Stomach (tissue), 9 donors: ENCODE measurements around the gene AMN1. TPM values are rescaled to one million over a fixed set of nuclear protein-coding genes. Genes with fewer than 3 reads are reported as not detected.

Experiments used
- DNase-seq, 2 donors: peaks; one replicate each; pipeline versions ENCODE4 v3.0.0 to v3.0.0-alpha.2; 2013 to 2019
- H3K27ac ChIP-seq, 5 donors: fragments of 200-600 bp in 4 of 5; sonication (generic) in 4 of 5; one replicate each; pipeline ENCODE4 v1.5.1; 2013 to 2019; ENCODE audit warnings: mild to moderate bottlenecking in 1 of 5, moderate library complexity in 1 of 5
- H3K27me3 ChIP-seq, 3 donors: fragments of 200-600 bp; sonication (generic); one replicate each; pipeline ENCODE4 v1.5.1; 2017 to 2019; ENCODE audit warnings: mixed run types in 1 of 3
- H3K36me3 ChIP-seq, 4 donors: fragments of 200-600 bp; sonication (generic); 1 replicate in 3 of 4; 2 replicates in 1 of 4; pipeline ENCODE4 v1.5.1; 2016 to 2019
- H3K4me1 ChIP-seq, 4 donors: fragments of 200-600 bp; sonication (generic); one replicate each; pipeline ENCODE4 v1.5.1; 2016 to 2019
- H3K4me3 ChIP-seq, 4 donors: fragments of 200-600 bp; sonication (generic) in 3 of 4; one replicate each; pipeline ENCODE4 v1.5.1; 2016 to 2019; ENCODE audit warnings: mild to moderate bottlenecking in 1 of 4
- H3K9me3 ChIP-seq, 4 donors: fragments of 200-600 bp; sonication (generic); one replicate each; pipeline ENCODE4 v1.5.1; 2016 to 2019
- EP300 ChIP-seq: sonication (generic); formaldehyde crosslinking; IDR thresholded peaks from one replicate; pipeline ENCODE4 v1.6.1; 2017; ENCODE audit warnings: antibody characterized with exemption
- POLR2A ChIP-seq, 4 donors: fragments of 450-650 bp; IDR thresholded peaks; one replicate each; pipeline ENCODE4 v1.6.1; 2016; ENCODE audit warnings: antibody characterized with exemption in 4 of 4, control low read depth in 2 of 4, mild to moderate bottlenecking in 1 of 4, moderate library complexity in 1 of 4
- POLR2AphosphoS5 ChIP-seq, 3 donors: sonication (generic); formaldehyde crosslinking; IDR thresholded peaks; one replicate each; pipeline ENCODE4 v1.6.1; 2016; ENCODE audit warnings: antibody characterized with exemption in 3 of 3
- WGBS, 5 donors: extraction: QIAGEN DNeasy Blood & Tissue Kit in 3 of 5; methylation state at CpG; one replicate each; pipeline versions ENCODE4 v1.1.5 to v1.1.7; 2013 to 2018; 5-methylcytosine and 5-hydroxymethylcytosine counted together
- intact Hi-C: fragments of 100-400 bp; cut with DNase I; formaldehyde crosslinking; loops from one replicate; pipeline ENCODE4 v1.15.1; 2023; ENCODE audit warnings: low total_unique reads
- polyA plus RNA-seq, 3 donors: library from polyadenylated mRNA; stranded (reverse); fragments of 200-250 nt; gene quantifications; one replicate each; pipeline ENCODE4 v1.2.3, GENCODE V29; 2013
- total RNA-seq, 5 donors: library from RNA; depleted of rRNA; stranded (reverse); fragments of >200 nt; gene quantifications; one replicate each; pipeline versions ENCODE4 v1.1.0 to v1.2.3, GENCODE V29; 2014 to 2016
- TF ChIP-seq, protein P1 (sequence below), 7 experiments: fragments of 450-650 bp in 4 of 7; fragments of 200-600 bp in 3 of 7; sonication (generic) in 3 of 7; IDR thresholded peaks; one replicate each; pipeline ENCODE4 v1.5.1; 2016 to 2019; ENCODE audit warnings: antibody characterized with exemption in 7 of 7, control low read depth in 2 of 7, mild to moderate bottlenecking in 1 of 7
- donor health status: healthy with polysubstance abuse.
- donor health status: Bipolar disorder and iron deficiency.
- donor health status: healthy.

Gene AMN1
- total and polyA plus RNA-seq, 8 donors, result 2.9 to 131 (median 11.2) TPM; not detected in 1

- no peaks in the 10 kb centered on the region for H3K9me3 ChIP-seq
- H3K27me3 ChIP-seq, result no peaks in the 10 kb centered on the region
- intact Hi-C loops, result loop anchor here (10.0 kb wide), 1 partner anchor 659 kb away; no protein-coding TSS in a partner anchor
- H3K36me3 ChIP-seq, result no peaks in the 10 kb centered on the region
- no peak overlapping the region for H3K4me3 ChIP-seq
- no peak for DNase-seq
- TF ChIP-seq, protein P1, sequence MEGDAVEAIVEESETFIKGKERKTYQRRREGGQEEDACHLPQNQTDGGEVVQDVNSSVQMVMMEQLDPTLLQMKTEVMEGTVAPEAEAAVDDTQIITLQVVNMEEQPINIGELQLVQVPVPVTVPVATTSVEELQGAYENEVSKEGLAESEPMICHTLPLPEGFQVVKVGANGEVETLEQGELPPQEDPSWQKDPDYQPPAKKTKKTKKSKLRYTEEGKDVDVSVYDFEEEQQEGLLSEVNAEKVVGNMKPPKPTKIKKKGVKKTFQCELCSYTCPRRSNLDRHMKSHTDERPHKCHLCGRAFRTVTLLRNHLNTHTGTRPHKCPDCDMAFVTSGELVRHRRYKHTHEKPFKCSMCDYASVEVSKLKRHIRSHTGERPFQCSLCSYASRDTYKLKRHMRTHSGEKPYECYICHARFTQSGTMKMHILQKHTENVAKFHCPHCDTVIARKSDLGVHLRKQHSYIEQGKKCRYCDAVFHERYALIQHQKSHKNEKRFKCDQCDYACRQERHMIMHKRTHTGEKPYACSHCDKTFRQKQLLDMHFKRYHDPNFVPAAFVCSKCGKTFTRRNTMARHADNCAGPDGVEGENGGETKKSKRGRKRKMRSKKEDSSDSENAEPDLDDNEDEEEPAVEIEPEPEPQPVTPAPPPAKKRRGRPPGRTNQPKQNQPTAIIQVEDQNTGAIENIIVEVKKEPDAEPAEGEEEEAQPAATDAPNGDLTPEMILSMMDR (IDR thresholded peaks at IDR 0.05), result no peak
- TF ChIP-seq POLR2A (IDR thresholded peaks at IDR 0.05) (no peak), EP300 (no peak), POLR2AphosphoS5 (IDR thresholded peaks at IDR 0.05) (no peak)
- H3K27ac ChIP-seq, result no peak overlapping the region
- WGBS, 5 donors, result 56 to 76% (median 63%) methylated on average over 1 of the region's 1 CpG
- H3K4me1 ChIP-seq, result peaks cover 14 to 30% (median 20%) of the 10 kb centered on the region in 4 donors
Observed at GRCh38 chr12:31655792-31656191, 73.0 kb downstream of the AMN1 start.

- no peak overlapping the region for H3K4me3 ChIP-seq
- DNase-seq, result no peak
- 57 to 71% (median 64%) methylated on average over 4 of the region's 4 CpGs for WGBS, 5 donors
- no peak overlapping the region for H3K27ac ChIP-seq
- intact Hi-C loops, result loop anchor here (10.0 kb wide), 1 partner anchor 660 kb away; no protein-coding TSS in a partner anchor
- H3K4me1 ChIP-seq, result peaks cover 8 to 24% (median 19%) of the 10 kb centered on the region in 4 donors
- H3K9me3 ChIP-seq, result no peaks in the 10 kb centered on the region
- H3K27me3 ChIP-seq, result no peaks in the 10 kb centered on the region
- no peak for TF ChIP-seq POLR2A (IDR thresholded peaks at IDR 0.05)
- TF ChIP-seq, protein P1 (IDR thresholded peaks at IDR 0.05), result no peak
- H3K36me3 ChIP-seq, result no peaks in the 10 kb centered on the region
Observed at GRCh38 chr12:31655208-31655607, 73.6 kb downstream of the AMN1 start.

GRCh38 chr12:31651893-31652521 is 76.8 kb downstream of the AMN1 start:
- Histone ChIP-seq H3K27me3 (no peaks in the 10 kb centered on the region), H3K4me1 (peaks cover 0 to 20% (median 12%) of the 10 kb centered on the region in 4 donors), H3K9me3 (no peaks in the 10 kb centered on the region), H3K27ac (no peak overlapping the region), H3K4me3 (no peak overlapping the region), H3K36me3 (no peaks in the 10 kb centered on the region)
- no peak for TF ChIP-seq POLR2AphosphoS5 (IDR thresholded peaks at IDR 0.05)
- DNase-seq, result peak in 1 of 2 donors; percentile 13
- WGBS, 5 donors, result 84 to 89% (median 87%) methylated on average over 18 of the region's 18 CpGs
- intact Hi-C loops, result loop anchor here (10.0 kb wide), 1 partner anchor 663 kb away; no protein-coding TSS in a partner anchor

- Histone ChIP-seq H3K36me3 (no peaks in the 10 kb centered on the region), H3K27me3 (no peaks in the 10 kb centered on the region), H3K4me1 (peaks cover 0 to 20% (median 12%) of the 10 kb centered on the region in 4 donors), H3K27ac (no peak overlapping the region), H3K9me3 (no peaks in the 10 kb centered on the region), H3K4me3 (no peak overlapping the region)
- intact Hi-C loops, result loop anchor here (10.0 kb wide), 1 partner anchor 664 kb away; no protein-coding TSS in a partner anchor
- 33 to 53% (median 44%) methylated on average over 6 of the region's 6 CpGs for WGBS, 5 donors
- DNase-seq, result peak; percentile 24 to 68
- TF ChIP-seq EP300 (no peak), POLR2AphosphoS5 (IDR thresholded peaks at IDR 0.05) (peak in 2 of 3 donors; percentile 38 to 79)
Observed at GRCh38 chr12:31650918-31651317, 77.9 kb downstream of the AMN1 start.

DNA sequence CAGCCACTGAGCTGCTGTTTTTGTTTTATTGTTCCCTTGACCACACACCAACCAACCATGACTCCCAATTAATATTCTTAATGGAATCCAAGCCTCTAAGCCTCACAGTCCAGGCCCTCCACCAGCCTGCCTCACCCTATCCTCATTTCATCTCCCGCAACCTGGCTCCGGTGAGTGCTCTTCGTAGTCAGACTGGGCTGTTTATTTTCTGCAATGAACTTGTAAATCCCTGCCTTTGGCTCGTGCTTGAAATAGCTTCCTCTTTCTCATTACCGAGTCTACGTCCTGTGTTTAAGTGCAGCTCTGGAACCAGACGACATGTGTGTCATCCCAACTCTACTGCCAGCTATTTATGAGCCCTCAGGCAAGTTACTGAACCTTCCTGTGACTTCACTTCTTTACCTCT is 81.7 kb downstream of the AMN1 start:
- H3K36me3 ChIP-seq, result no peaks in the 10 kb centered on the region
- TF ChIP-seq, protein P1 (IDR thresholded peaks at IDR 0.05), result no peak
- TF ChIP-seq POLR2A (IDR thresholded peaks at IDR 0.05) (no peak), EP300 (no peak), POLR2AphosphoS5 (IDR thresholded peaks at IDR 0.05) (no peak)
- no peak overlapping the region for H3K27ac ChIP-seq
- 54 to 67% (median 58%) methylated on average over 7 of the region's 7 CpGs for WGBS, 5 donors
- intact Hi-C loops, result no loop called here
- no peaks in the 10 kb centered on the region for H3K27me3 ChIP-seq
- DNase-seq, result peak in 1 of 2 donors; percentile 9
- no peaks in the 10 kb centered on the region for H3K9me3 ChIP-seq
- no peak overlapping the region for H3K4me3 ChIP-seq
- H3K4me1 ChIP-seq, result peaks cover 0 to 6% (median 0%) of the 10 kb centered on the region in 4 donors
